ENCODE data around the gene ARID1B. TPM values are rescaled to one million over a fixed set of nuclear protein-coding genes. Genes with fewer than 3 reads are reported as not detected.

Gene ARID1B
- total RNA-seq, 2 donors from 2014 or later = 92.3 to 129 TPM

- no peaks in the 10 kb centered on the region for H3K9me3 Mint-ChIP-seq
- peaks cover 0 to 4% of the 10 kb centered on the region in 2 donors for H3K27me3 Mint-ChIP-seq
- peak overlapping the region; percentile 46 to 73 for H3K27ac Mint-ChIP-seq
- no peak for ATAC-seq
- peaks cover 32 to 40% of the 10 kb centered on the region in 2 donors for H3K4me1 Mint-ChIP-seq (ENCODE audit: low read depth in 2 of 2)
- H3K36me3 Mint-ChIP-seq = no peaks in the 10 kb centered on the region
- H3K4me3 Mint-ChIP-seq = peak overlapping the region; percentile 32
- no peak for DNase-seq (ENCODE audit: low spot score)
Measured at GRCh38 chr6:157148391-157149323, 371.5 kb downstream of the ARID1B start.

GRCh38 chr6:157150076-157150475 lies 372.9 kb downstream of the ARID1B start:
- no peak for ATAC-seq
- H3K4me1 Mint-ChIP-seq (ENCODE audit: low read depth in 2 of 2) = peaks cover 19 to 32% of the 10 kb centered on the region in 2 donors
- H3K27me3 Mint-ChIP-seq = peaks cover 0 to 4% of the 10 kb centered on the region in 2 donors
- H3K9me3 Mint-ChIP-seq = no peaks in the 10 kb centered on the region
- no peak overlapping the region for H3K27ac Mint-ChIP-seq
- DNase-seq (ENCODE audit: low spot score) = no peak
- H3K36me3 Mint-ChIP-seq = peaks cover 5% of the 10 kb centered on the region
- no peak overlapping the region for H3K4me3 Mint-ChIP-seq

- Mint-ChIP-seq H3K36me3 (peaks cover 6% of the 10 kb centered on the region), H3K4me3 (no peak overlapping the region), H3K27me3 (peaks cover 0 to 1% of the 10 kb centered on the region in 2 donors), H3K9me3 (no peaks in the 10 kb centered on the region), H3K4me1 (ENCODE audit: low read depth in 2 of 2) (peaks cover 10 to 24% of the 10 kb centered on the region in 2 donors), H3K27ac (no peak overlapping the region)
- ATAC-seq (no peak), DNase-seq (ENCODE audit: low spot score) (no peak)
Measured at GRCh38 chr6:157151029-157151428, 373.9 kb downstream of the ARID1B start.

- H3K36me3 Mint-ChIP-seq = peaks cover 6% of the 10 kb centered on the region
- no peaks in the 10 kb centered on the region for H3K9me3 Mint-ChIP-seq
- ATAC-seq = no peak
- H3K4me3 Mint-ChIP-seq = no peak overlapping the region
- H3K27ac Mint-ChIP-seq = peak overlapping the region in 1 of 2 donors; percentile 9
- DNase-seq (ENCODE audit: low spot score) = no peak
- H3K4me1 Mint-ChIP-seq (ENCODE audit: low read depth in 2 of 2) = peaks cover 0 to 17% of the 10 kb centered on the region in 2 donors
- no peaks in the 10 kb centered on the region for H3K27me3 Mint-ChIP-seq
Measured at GRCh38 chr6:157151989-157152388, 374.8 kb downstream of the ARID1B start.

- no peaks in the 10 kb centered on the region for H3K27me3 Mint-ChIP-seq
- DNase-seq (ENCODE audit: low spot score) (no peak), ATAC-seq (no peak)
- no peak overlapping the region for H3K4me3 Mint-ChIP-seq
- no peaks in the 10 kb centered on the region for H3K9me3 Mint-ChIP-seq
- H3K4me1 Mint-ChIP-seq (ENCODE audit: low read depth in 2 of 2) = peaks cover 0 to 22% of the 10 kb centered on the region in 2 donors
- peak overlapping the region in 1 of 2 donors; percentile 2 for H3K27ac Mint-ChIP-seq
- H3K36me3 Mint-ChIP-seq = peaks cover 6% of the 10 kb centered on the region
Measured at GRCh38 chr6:157152556-157152955, 375.4 kb downstream of the ARID1B start.

- no peak for DNase-seq (ENCODE audit: low spot score)
- Mint-ChIP-seq H3K27ac (no peak overlapping the region), H3K9me3 (no peaks in the 10 kb centered on the region), H3K27me3 (no peaks in the 10 kb centered on the region), H3K36me3 (peaks cover 6% of the 10 kb centered on the region), H3K4me3 (no peak overlapping the region), H3K4me1 (ENCODE audit: low read depth in 2 of 2) (peaks cover 0 to 30% of the 10 kb centered on the region in 2 donors)
- ATAC-seq = no peak
Measured at GRCh38 chr6:157155804-157156203, 378.6 kb downstream of the ARID1B start.

- DNase-seq (ENCODE audit: low spot score) (no peak), ATAC-seq (no peak)
- Mint-ChIP-seq H3K4me1 (ENCODE audit: low read depth in 2 of 2) (peaks cover 0 to 31% of the 10 kb centered on the region in 2 donors), H3K27me3 (no peaks in the 10 kb centered on the region), H3K36me3 (peaks cover 6% of the 10 kb centered on the region), H3K9me3 (no peaks in the 10 kb centered on the region), H3K4me3 (no peak overlapping the region), H3K27ac (no peak overlapping the region)
Measured at GRCh38 chr6:157157258-157157657, 380.1 kb downstream of the ARID1B start.

GRCh38 chr6:157158456-157158855 lies 381.3 kb downstream of the ARID1B start:
- Mint-ChIP-seq H3K27me3 (no peaks in the 10 kb centered on the region), H3K27ac (peak overlapping the region in 1 of 2 donors; percentile 53), H3K4me1 (ENCODE audit: low read depth in 2 of 2) (peaks cover 0 to 27% of the 10 kb centered on the region in 2 donors), H3K4me3 (no peak overlapping the region), H3K9me3 (no peaks in the 10 kb centered on the region), H3K36me3 (peaks cover 6% of the 10 kb centered on the region)
- ATAC-seq (no peak), DNase-seq (ENCODE audit: low spot score) (no peak)

GRCh38 chr6:157158897-157159296 lies 381.7 kb downstream of the ARID1B start:
- peak overlapping the region in 1 of 2 donors; percentile 53 for H3K27ac Mint-ChIP-seq

GRCh38 chr6:157159348-157159747 lies 382.2 kb downstream of the ARID1B start:
- ATAC-seq (no peak), DNase-seq (ENCODE audit: low spot score) (no peak)
- Mint-ChIP-seq H3K4me1 (ENCODE audit: low read depth in 2 of 2) (peaks cover 0 to 24% of the 10 kb centered on the region in 2 donors), H3K4me3 (no peak overlapping the region), H3K9me3 (no peaks in the 10 kb centered on the region), H3K27me3 (no peaks in the 10 kb centered on the region), H3K36me3 (peaks cover 6% of the 10 kb centered on the region), H3K27ac (peak overlapping the region in 1 of 2 donors; percentile 53)

More at GRCh38 chr6:157158897-157159296, 381.7 kb downstream of the ARID1B start:
- DNase-seq (ENCODE audit: low spot score) = no peak
- Mint-ChIP-seq H3K9me3 (no peaks in the 10 kb centered on the region), H3K36me3 (peaks cover 6% of the 10 kb centered on the region), H3K4me3 (no peak overlapping the region), H3K4me1 (ENCODE audit: low read depth in 2 of 2) (peaks cover 0 to 25% of the 10 kb centered on the region in 2 donors), H3K27me3 (no peaks in the 10 kb centered on the region)
- no peak for ATAC-seq

GRCh38 chr6:157161912-157162311 lies 384.7 kb downstream of the ARID1B start:
- ATAC-seq (no peak), DNase-seq (ENCODE audit: low spot score) (no peak)
- Mint-ChIP-seq H3K4me3 (no peak overlapping the region), H3K27me3 (no peaks in the 10 kb centered on the region), H3K4me1 (ENCODE audit: low read depth in 2 of 2) (peaks cover 0 to 23% of the 10 kb centered on the region in 2 donors), H3K36me3 (no peaks in the 10 kb centered on the region), H3K27ac (no peak overlapping the region), H3K9me3 (no peaks in the 10 kb centered on the region)

GRCh38 chr6:157162766-157163433 lies 385.7 kb downstream of the ARID1B start:
- H3K27ac Mint-ChIP-seq = no peak overlapping the region
- no peaks in the 10 kb centered on the region for H3K9me3 Mint-ChIP-seq
- ATAC-seq = no peak
- H3K4me3 Mint-ChIP-seq = no peak overlapping the region
- peaks cover 0 to 17% of the 10 kb centered on the region in 2 donors for H3K4me1 Mint-ChIP-seq (ENCODE audit: low read depth in 2 of 2)
- no peaks in the 10 kb centered on the region for H3K27me3 Mint-ChIP-seq
- DNase-seq (ENCODE audit: low spot score) = no peak
- H3K36me3 Mint-ChIP-seq = no peaks in the 10 kb centered on the region

GRCh38 chr6:157163434-157164159 lies 386.4 kb downstream of the ARID1B start:
- H3K27ac Mint-ChIP-seq = no peak overlapping the region
- DNase-seq (ENCODE audit: low spot score) = no peak
- H3K27me3 Mint-ChIP-seq = no peaks in the 10 kb centered on the region
- no peaks in the 10 kb centered on the region for H3K36me3 Mint-ChIP-seq
- peak; percentile 31 to 32 for ATAC-seq
- peaks cover 0 to 17% of the 10 kb centered on the region in 2 donors for H3K4me1 Mint-ChIP-seq (ENCODE audit: low read depth in 2 of 2)
- no peak overlapping the region for H3K4me3 Mint-ChIP-seq
- no peaks in the 10 kb centered on the region for H3K9me3 Mint-ChIP-seq

All from natural killer cell treated with Interleukin-12 subunit alpha and Interleukin-12 subunit beta and Interleukin-15 and Interleukin-18, amount 100 ng/mL, for 72 hours (primary cell).